ENCODE data around the gene BCL10.
A peak's percentile ranks its signal among the peaks of the same experiment; 100 is the strongest.

The BCL10 gene

GRCh38 chr1:85276215-85276977 is at the start of gene BCL10:
BCL10 (minus strand) TSS chr1:85276632; CDS start chr1:85276352, 280 bp downstream.
- DNase-seq, result peak; percentile 95 to 100 (median 99)
- intact Hi-C loops (cut with DNase I), result no loop called here

DNA sequence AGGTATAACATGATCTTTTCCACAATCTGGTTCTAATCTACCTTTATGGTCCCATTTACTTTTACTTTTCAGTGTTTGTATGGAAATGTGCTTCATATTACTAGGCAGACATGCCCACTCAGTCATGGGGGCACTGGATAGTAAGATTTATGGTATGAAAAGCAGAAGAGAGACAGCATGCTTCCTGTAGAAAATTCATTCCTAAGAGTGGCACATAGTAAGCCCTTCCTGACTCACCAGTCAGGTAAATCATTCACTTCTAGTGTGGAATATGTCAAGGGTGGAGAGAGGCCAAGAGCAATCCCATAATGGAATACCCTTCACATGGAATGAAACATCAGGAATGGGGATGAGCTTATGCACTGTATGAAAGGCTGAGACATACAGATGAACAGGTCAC is 49.5 kb upstream of the BCL10 start:
- intact Hi-C loops (cut with DNase I), result no loop called here
- no peak for DNase-seq

GRCh38 chr1:85323770-85324169 is 47.3 kb upstream of the BCL10 start:
- no peak for DNase-seq
- intact Hi-C loops (cut with DNase I), result no loop called here

- DNase-seq, result no peak
- intact Hi-C loops (cut with DNase I), result no loop called here
These were observed 46.2 kb upstream of the BCL10 start for GRCh38 chr1:85322655-85323054.

DNA sequence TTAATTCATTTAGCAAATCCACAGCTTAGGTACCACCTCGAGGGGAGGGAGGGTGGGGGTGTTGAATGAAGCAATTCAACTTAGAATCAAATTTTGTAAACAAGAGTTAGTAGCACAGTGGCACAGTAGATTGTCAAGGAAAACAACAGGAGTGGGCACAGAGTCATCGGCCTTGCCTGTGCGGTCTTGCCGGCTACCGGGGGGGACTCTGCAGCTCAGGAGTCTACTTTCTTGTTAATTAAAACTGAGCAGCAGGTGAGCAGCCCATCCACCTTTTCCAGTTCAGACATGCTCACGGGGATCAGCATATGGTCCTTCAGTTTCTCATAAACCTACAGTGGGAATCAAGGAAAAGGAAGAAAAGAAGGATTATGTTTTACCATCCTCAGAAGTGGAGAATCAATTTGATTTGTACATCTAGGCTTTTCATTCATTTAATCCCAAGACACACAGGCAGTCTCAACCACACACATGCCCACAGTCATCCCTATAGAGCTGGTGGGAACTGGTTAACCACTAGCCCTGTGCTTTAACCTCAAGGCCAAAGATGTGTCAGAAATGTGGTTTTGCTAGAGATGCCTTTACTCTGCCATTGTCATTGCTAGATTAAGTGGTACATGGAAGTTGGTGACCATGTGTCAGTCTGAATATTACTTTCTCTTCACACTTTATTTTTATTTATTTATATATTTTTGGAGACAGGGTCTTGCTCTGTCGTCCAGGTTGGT is 45.0 kb upstream of the BCL10 start:
- no peak for DNase-seq
- intact Hi-C loops (cut with DNase I), result no loop called here

DNA sequence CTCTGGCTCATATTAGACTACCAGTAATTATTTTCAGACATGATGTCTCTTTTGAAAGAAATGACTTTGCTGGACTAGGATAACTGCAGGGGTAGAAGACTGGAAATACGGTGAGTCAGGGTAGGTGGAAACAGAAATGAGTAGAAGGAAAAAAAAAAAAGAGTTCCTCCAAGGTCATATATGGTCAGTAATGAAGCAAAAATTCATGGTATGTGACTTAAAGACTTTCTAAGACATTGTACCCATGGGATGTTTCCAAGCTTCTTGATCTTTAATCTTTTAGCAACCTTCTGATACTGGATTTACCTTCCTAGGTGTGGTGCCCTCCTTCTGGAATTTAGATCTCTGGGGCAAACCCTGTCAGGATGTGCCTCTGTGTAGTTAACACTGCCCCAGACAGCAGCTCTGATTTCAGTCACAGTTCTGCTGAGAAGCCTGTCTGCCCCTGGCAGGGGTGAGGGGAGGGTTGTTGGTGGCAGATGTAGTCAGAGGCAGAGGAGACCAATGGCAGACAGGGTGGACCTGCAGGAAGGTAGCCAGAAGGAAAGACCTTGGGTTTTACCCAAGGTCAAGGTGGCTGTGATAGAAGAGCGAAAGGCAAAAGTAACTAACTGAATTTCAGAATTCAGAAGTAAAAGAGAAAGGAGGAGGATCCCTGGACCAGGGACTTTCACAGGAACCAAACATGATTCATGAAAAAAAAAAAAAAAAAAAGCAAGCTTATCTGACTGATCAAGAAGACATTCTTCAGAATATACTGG is 44.1 kb upstream of the BCL10 start:
- DNase-seq, result no peak
- intact Hi-C loops (cut with DNase I), result no loop called here

DNA sequence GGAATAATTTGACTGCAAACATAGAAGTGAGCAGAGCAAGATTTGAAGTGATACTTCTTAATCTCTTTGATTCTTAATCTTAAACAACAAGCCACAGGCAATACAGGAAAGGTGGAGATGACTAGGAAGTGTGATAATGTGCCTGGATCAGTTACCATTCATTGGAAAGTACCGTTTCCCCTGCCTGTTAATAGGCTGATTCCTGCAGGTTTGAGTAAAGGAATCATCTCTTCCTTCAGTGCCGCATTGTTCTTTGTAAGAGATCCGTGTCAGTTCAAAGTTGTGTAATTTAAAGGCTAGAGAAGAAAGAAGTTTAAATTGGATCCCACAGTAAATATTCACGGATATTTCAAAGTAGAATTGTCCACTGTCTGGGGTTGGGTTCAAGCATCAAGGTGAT is 43.5 kb upstream of the BCL10 start:
- no peak for DNase-seq
- intact Hi-C loops (cut with DNase I), result no loop called here

- no peak for DNase-seq
- intact Hi-C loops (cut with DNase I), result no loop called here
These were observed 43.1 kb upstream of the BCL10 start for GRCh38 chr1:85319491-85319890.

- no peak for DNase-seq
- intact Hi-C loops (cut with DNase I), result no loop called here
These were observed 41.8 kb upstream of the BCL10 start for GRCh38 chr1:85318217-85318616.

DNA sequence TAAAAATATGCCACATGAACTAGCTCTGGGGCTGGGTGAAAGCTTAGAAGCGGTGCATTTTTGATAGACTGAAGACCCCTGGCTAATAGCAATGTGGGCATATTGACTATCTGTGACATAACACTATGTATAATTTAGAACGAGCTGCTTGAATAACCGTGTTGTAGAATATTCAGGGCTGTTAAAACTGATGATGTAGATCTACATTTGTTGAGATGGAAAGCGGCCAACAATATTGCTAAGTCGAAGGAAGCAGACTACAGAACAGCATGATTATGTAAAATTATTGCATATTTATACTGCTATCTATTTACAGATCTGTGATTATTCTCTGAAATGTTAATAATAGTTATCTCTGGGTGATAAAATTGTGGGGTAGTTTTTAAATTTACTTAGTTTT is 41.1 kb upstream of the BCL10 start:
- no peak for DNase-seq

GRCh38 chr1:85316321-85316720 is 39.9 kb upstream of the BCL10 start:
- intact Hi-C loops (cut with DNase I), result no loop called here
- DNase-seq, result no peak

More for the DNA sequence above, 41.1 kb upstream of the BCL10 start:
- intact Hi-C loops (cut with DNase I), result no loop called here

- no peak for DNase-seq
- intact Hi-C loops (cut with DNase I), result no loop called here
These were observed 39.4 kb upstream of the BCL10 start for GRCh38 chr1:85315789-85316188.

GRCh38 chr1:85314726-85315125 is 38.3 kb upstream of the BCL10 start:
- DNase-seq, result no peak
- intact Hi-C loops (cut with DNase I), result no loop called here

- DNase-seq, result no peak
- intact Hi-C loops (cut with DNase I), result no loop called here
These were observed 37.7 kb upstream of the BCL10 start for GRCh38 chr1:85313888-85314696.

- intact Hi-C loops (cut with DNase I), result no loop called here
These were observed 35.4 kb upstream of the BCL10 start for GRCh38 chr1:85311818-85312217.

GRCh38 chr1:85308833-85309350 is 32.5 kb upstream of the BCL10 start:
- intact Hi-C loops (cut with DNase I), result loop anchor here (2.0 to 10.0 kb wide), 3 partner anchors 276 to 710 kb away; partner anchors contain the start of gene CCN1
- no peak for DNase-seq

More at GRCh38 chr1:85311818-85312217, 35.4 kb upstream of the BCL10 start:
- no peak for DNase-seq

GRCh38 chr1:85307987-85308832 is 31.8 kb upstream of the BCL10 start:
- peak; percentile 53 to 97 (median 83) for DNase-seq
- intact Hi-C loops (cut with DNase I), result loop anchor here (2.0 to 10.0 kb wide), 3 partner anchors 277 to 711 kb away; partner anchors contain the start of gene CCN1

DNA sequence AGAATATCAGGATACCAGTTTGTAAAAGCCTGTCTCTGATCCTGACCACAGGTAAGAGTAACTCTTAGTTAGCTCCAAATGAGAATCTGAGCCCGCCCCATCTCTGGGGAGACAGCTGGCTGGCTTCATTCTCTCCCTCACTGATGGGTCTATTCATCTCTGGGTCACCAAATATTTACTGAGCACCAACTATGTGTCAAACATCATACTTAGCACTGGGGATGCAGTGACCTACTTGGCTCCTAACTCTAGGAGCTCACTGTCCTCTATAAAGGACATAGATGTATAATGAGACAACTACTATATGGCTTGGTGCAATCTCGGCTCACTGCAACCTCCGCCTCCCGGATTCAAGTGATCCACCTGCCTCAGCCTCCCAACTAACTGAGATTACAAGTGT is 29.8 kb upstream of the BCL10 start:
- intact Hi-C loops (cut with DNase I), result loop anchor here (10.0 kb wide), 1 partner anchor 279 kb away; the partner anchor contains the start of gene CCN1
- DNase-seq, result no peak
